Ectodermal cell (in vitro differentiated cells): ENCODE measurements around the gene MYO9B.
"Not testable (repeated sequence)": the region's sequence is repeated elsewhere in the genome, so short reads cannot be mapped to it uniquely, and the experiment has no call there.

Experiments
- H3K27ac ChIP-seq: 2 replicates; pipeline ENCODE4 v1.7.0; 2013; ENCODE audit warnings: mild to moderate bottlenecking, low read depth, low read length; ENCODE audit not compliant: insufficient read depth, poor library complexity, severe bottlenecking
- H3K27me3 ChIP-seq: 2 replicates; pipeline ENCODE4 v1.7.0; 2013; ENCODE audit warnings: mild to moderate bottlenecking, low read length; ENCODE audit not compliant: insufficient read depth, control insufficient read depth, poor library complexity, severe bottlenecking
- H3K36me3 ChIP-seq: one replicate; pipeline ENCODE4 v1.7.0; 2013; ENCODE audit warnings: low read length; ENCODE audit not compliant: control insufficient read depth, insufficient read depth
- H3K4me1 ChIP-seq: one replicate; pipeline ENCODE4 v1.7.0; 2013; ENCODE audit warnings: low read length; ENCODE audit not compliant: control insufficient read depth, insufficient read depth
- H3K4me3 ChIP-seq: 2 replicates; pipeline ENCODE4 v1.7.0; 2013; ENCODE audit warnings: low read depth, low read length, control low read depth; ENCODE audit not compliant: insufficient read depth
- H3K9me3 ChIP-seq: 2 replicates; pipeline ENCODE4 v1.7.0; 2013; ENCODE audit warnings: mild to moderate bottlenecking, low read length, moderate library complexity; ENCODE audit not compliant: control insufficient read depth
- WGBS, 2 experiments: methylation state at CpG; one replicate each; pipeline ENCODE4 v1.1.7; 2013; ENCODE audit warnings: missing lambda C conversion rate in 2 of 2; 5-methylcytosine and 5-hydroxymethylcytosine counted together

The MYO9B gene

DNA sequence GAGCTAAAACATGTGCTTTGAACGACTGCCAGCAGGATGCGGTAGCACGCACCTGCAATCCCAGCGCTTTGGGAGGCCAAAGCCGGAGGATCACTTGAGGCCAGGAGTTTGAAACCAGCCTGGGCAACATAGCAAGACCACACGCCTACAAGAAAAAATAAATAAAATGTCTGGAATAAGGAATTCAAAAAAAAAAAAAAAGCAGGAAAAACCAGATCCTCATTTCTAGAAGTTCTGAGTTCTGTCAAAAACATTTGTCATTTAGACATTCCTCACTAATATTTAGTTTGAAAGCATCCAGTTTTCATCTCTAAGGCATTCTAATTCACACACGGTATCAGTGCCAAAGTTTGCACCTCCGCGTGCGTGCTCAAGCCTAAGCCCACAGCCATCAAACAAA, 102.7 kb downstream of the MYO9B start:
- peaks cover 8% of the 10 kb centered on the region for H3K4me1 ChIP-seq
- H3K4me3 ChIP-seq, result no peak overlapping the region
- H3K36me3 ChIP-seq, result peaks cover 5% of the 10 kb centered on the region
- H3K27me3 ChIP-seq, result no peaks in the 10 kb centered on the region
- no peak overlapping the region for H3K27ac ChIP-seq
- no peaks in the 10 kb centered on the region for H3K9me3 ChIP-seq
- WGBS, 2 experiments, result 96 to 97% methylated on average over 9 to 10 of the region's 10 CpGs

DNA sequence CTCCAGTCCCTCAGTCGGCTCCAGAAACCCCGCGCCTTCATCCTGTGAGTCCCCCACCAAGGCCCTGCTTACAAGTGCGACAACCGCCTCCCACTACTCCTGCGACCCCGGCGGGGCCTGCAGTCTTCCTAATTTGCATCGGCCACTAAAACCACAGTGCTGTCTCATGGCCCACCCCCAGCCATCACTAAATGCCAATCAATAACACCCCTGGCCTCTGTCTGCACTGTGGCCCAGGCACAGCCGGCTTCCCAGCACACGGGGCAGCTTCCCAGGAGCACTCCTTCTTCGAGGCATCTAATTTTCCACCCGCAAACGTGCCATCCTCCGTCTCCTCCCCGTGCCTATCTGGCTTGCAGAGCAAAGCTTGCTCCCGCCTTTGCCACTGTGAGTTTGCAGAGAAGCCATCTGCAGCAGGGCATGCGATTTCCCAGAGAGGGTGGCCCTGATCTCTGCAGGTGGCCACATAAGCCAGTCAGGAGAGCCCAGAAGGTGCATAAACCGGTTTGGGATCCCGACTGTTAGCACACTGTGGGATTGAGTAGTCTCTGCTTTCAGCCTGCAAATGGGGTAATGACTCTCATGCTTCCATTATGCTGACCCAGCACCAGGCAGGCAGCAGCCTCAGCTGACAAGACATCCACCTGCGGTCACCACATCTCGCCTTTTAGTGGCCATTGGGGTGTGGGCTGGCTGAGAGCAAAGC, 105.6 kb downstream of the MYO9B start:
- 44 to 51% methylated on average over 22 of the region's 22 CpGs for WGBS, 2 experiments
- Histone ChIP-seq H3K4me3 (no peak overlapping the region), H3K9me3 (no peaks in the 10 kb centered on the region), H3K27me3 (no peaks in the 10 kb centered on the region), H3K27ac (no peak overlapping the region), H3K4me1 (peaks cover 8% of the 10 kb centered on the region), H3K36me3 (peaks cover 5% of the 10 kb centered on the region)

DNA sequence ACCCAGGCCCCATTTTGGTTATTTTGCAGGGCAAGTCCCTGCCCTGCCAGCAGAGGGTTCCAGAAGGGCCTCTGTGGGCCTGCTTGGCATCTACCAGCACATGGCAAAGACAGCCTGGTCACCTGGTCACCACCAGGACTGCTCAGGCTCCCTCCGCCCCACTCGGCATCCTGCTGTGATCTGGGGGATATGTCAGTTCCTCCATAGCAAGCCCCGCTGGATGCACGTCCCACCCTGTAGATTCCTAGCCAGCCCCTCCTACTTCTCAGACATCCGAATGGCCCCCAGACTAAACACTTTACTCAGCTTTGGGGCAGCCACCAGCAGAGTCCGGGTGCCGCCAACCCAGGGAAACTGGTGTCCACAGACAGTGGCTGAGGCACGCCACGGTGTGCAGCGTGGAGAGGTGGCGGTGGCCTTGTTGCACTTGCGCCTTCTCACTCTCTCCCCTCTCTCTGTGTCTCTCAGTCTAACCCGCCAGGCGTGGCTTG, 107.7 kb downstream of the MYO9B start:
- H3K36me3 ChIP-seq, result peaks cover under 1% of the 10 kb centered on the region

DNA sequence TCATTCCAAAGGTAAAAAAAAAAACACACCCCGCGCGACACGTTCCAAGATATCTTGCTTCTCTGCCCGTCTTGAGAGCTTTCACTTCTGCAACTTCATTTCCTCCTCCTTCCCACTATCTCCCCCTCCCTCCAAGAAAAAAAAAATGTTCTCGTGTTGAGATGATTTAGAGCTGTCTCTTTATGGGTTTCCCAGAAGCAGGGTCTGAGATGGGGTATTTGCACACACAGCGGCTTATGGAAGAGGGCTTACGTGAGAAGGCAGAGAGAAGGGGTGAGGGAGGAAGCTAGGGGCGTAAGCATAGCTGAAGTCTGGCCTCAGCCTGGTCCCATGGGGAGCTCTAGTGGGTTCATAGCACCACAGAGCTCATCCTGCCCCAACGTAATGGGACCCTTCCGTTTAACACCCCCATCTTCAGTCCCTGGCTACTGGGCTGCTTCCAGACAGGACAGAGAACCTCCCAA, 108.3 kb downstream of the MYO9B start:
- Histone ChIP-seq H3K27me3 (no peaks in the 10 kb centered on the region), H3K9me3 (no peaks in the 10 kb centered on the region), H3K4me1 (peaks cover 8% of the 10 kb centered on the region), H3K36me3 (peaks cover 6% of the 10 kb centered on the region), H3K4me3 (no peak overlapping the region), H3K27ac (no peak overlapping the region)
- WGBS, 2 experiments, result 94 to 97% methylated on average over 11 of the region's 11 CpGs

More for the DNA sequence above, 107.7 kb downstream of the MYO9B start:
- H3K27me3 ChIP-seq, result no peaks in the 10 kb centered on the region
- WGBS, 2 experiments, result 94 to 95% methylated on average over 14 of the region's 14 CpGs
- H3K4me1 ChIP-seq, result peaks cover 8% of the 10 kb centered on the region
- no peak overlapping the region for H3K27ac ChIP-seq
- H3K9me3 ChIP-seq, result no peaks in the 10 kb centered on the region
- H3K4me3 ChIP-seq, result no peak overlapping the region

DNA sequence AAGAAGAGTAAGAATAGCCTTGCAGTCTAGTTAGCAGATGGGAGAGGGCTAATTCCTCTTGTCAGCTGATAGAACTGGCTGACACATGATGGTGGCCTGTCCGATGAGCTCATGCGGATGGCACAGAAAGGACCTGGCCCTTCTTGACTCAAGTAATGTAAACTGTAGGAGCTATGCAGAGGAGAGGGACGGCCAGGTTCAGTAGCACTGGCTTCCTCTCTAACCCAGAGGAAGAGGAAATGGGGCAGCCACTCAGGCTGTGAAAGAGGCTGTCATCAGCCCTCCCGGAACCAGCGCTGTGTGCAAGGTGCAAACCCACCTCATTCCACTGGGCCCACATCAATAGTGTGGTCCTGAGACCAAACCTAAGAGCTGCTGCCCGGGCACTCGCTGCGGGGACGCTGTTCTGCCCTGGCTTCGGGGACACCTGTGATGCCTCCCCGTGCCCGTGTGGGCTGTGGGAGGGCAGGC, 108.8 kb downstream of the MYO9B start:
- H3K27me3 ChIP-seq, result no peaks in the 10 kb centered on the region
- WGBS, 2 experiments, result 95 to 96% methylated on average over 12 of the region's 12 CpGs
- no peaks in the 10 kb centered on the region for H3K9me3 ChIP-seq
- H3K27ac ChIP-seq, result no peak overlapping the region
- peaks cover 8% of the 10 kb centered on the region for H3K4me1 ChIP-seq
- H3K36me3 ChIP-seq, result peaks cover 6% of the 10 kb centered on the region
- no peak overlapping the region for H3K4me3 ChIP-seq

DNA sequence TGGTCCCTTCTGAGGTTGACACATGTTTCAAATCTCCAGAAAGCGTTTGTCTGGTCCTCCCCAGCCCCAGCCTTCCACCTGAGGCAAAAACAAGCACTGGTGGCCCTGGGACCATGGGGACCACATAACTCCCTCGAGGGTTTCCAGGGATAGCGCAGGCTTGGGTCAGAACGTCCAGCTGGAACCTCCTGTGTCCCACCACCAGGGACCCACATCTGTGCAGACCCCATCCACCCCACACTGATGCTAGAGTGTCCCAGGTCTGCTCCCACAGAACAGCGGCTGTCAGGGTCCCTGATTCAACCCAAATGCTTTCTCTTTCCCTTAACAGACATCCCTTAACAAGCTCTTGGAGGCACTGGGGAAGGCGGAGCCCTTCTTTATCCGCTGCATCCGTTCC, 110.0 kb downstream of the MYO9B start:
- Histone ChIP-seq H3K27me3 (no peaks in the 10 kb centered on the region), H3K36me3 (peaks cover 6% of the 10 kb centered on the region)

DNA sequence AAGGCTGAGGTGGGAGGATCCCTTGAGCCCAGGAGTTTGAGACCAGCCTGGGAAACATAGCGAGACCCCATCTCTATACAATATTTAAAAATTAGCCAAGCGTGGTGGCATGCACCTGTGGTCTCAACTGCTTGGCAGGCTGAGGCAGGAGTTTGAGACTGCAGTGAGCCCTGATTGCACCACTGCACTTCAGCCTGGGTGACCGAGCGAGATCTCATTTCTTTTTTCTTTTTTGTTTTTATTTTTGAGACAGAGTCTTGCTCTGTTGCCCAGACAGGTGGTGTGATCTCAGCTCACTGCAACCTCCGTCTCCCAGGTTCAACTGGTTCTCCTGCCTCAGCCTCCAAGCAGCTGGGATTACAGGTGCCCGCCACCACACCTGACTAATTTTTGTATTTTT, 116.2 kb downstream of the MYO9B start:
- not testable (repeated sequence) for H3K27ac ChIP-seq, H3K9me3 ChIP-seq, H3K4me1 ChIP-seq, H3K27me3 ChIP-seq, H3K4me3 ChIP-seq
- 90 to 94% methylated on average over 6 of the region's 6 CpGs for WGBS, 2 experiments
- H3K36me3 ChIP-seq, result peaks cover 11% of the 10 kb centered on the region

More for the DNA sequence above, 110.0 kb downstream of the MYO9B start:
- Histone ChIP-seq H3K4me3 (no peak overlapping the region), H3K27ac (no peak overlapping the region), H3K4me1 (peaks cover 7% of the 10 kb centered on the region), H3K9me3 (no peaks in the 10 kb centered on the region)
- 92 to 95% methylated on average over 8 of the region's 8 CpGs for WGBS, 2 experiments

DNA sequence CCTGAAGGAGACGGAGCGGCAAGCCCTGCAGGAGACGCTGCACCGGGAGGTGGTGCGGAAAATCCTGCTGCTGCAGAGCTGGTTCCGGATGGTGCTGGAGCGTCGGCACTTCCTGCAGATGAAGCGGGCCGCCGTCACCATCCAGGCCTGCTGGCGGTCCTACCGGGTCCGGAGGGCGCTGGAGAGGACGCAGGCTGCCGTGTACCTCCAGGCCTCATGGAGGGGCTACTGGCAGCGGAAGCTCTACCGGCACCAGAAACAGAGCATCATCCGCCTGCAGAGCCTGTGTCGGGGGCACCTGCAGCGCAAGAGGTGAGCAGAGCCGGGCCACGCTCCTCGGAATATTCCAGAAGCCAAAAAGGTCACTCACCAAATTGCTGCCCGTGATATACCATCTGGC, 117.2 kb downstream of the MYO9B start:
- Histone ChIP-seq H3K4me3 (no peak overlapping the region), H3K9me3 (no peaks in the 10 kb centered on the region), H3K27ac (no peak overlapping the region), H3K27me3 (no peaks in the 10 kb centered on the region), H3K36me3 (peaks cover 12% of the 10 kb centered on the region), H3K4me1 (no peaks in the 10 kb centered on the region)
- WGBS, 2 experiments, result 97% methylated on average over 26 of the region's 26 CpGs

DNA sequence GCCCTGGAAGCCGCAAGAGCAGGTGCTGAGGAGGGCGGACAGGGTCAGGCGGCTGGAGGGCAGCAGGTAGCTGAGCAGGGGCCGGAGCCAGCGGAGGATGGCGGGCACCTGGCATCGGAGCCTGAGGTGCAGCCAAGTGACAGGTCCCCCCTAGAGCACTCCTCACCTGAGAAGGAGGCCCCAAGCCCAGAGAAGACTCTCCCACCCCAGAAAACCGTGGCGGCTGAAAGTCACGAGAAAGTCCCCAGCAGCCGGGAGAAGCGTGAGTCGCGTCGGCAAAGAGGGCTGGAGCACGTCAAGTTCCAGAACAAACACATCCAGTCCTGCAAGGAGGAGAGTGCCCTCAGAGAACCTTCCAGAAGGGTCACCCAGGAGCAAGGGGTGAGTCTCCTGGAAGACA, 119.0 kb downstream of the MYO9B start:
- H3K4me1 ChIP-seq, result no peaks in the 10 kb centered on the region
- no peak overlapping the region for H3K4me3 ChIP-seq
- H3K27ac ChIP-seq, result no peak overlapping the region
- no peaks in the 10 kb centered on the region for H3K27me3 ChIP-seq
- 93 to 96% methylated on average over 16 of the region's 16 CpGs for WGBS, 2 experiments
- peaks cover 13% of the 10 kb centered on the region for H3K36me3 ChIP-seq
- H3K9me3 ChIP-seq, result no peaks in the 10 kb centered on the region

DNA sequence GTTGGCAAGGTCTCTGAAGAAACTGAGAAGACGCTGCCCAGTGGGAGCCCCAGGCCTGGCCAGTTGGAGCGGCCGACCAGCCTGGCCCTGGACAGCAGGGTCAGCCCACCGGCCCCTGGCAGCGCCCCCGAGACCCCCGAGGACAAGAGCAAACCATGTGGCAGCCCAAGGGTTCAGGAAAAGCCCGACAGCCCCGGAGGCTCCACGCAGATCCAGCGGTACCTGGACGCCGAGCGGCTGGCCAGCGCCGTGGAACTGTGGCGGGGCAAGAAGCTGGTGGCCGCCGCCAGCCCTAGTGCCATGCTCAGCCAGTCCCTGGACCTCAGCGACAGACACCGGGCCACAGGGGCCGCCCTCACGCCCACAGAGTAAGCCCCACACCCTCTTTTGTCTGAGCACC, 119.5 kb downstream of the MYO9B start:
- no peaks in the 10 kb centered on the region for H3K4me1 ChIP-seq
- 95 to 97% methylated on average over 23 of the region's 23 CpGs for WGBS, 2 experiments
- peaks cover 13% of the 10 kb centered on the region for H3K36me3 ChIP-seq
- no peak overlapping the region for H3K27ac ChIP-seq
- H3K9me3 ChIP-seq, result no peaks in the 10 kb centered on the region
- H3K4me3 ChIP-seq, result no peak overlapping the region
- H3K27me3 ChIP-seq, result no peaks in the 10 kb centered on the region
